DND-41 (cell line): ENCODE results near the gene BCL2L14.

ENCODE experiments used
- ATAC-seq: fragments of 200-7000 bp; cut with Tn5 transposase; 3 replicates; pipeline ENCODE4 v1.9.1; 2021; ENCODE audit warnings: low read depth; ENCODE audit not compliant: insufficient read depth
- DNase-seq: peaks from one replicate; pipeline ENCODE4 v3.0.0-alpha.2; 2020
- H2AFZ ChIP-seq: 2 replicates; pipeline ENCODE4 v1.6.0; 2012; ENCODE audit warnings: low read depth, low read length
- H3K27ac ChIP-seq: 2 replicates; pipeline ENCODE4 v1.5.1; 2012; ENCODE audit warnings: low read length, inconsistent platforms
- H3K27me3 ChIP-seq: fragments of 200-600 bp; sonication (generic); 2 replicates; pipeline ENCODE4 v1.6.0; 2012; ENCODE audit warnings: low read length, mild to moderate bottlenecking, inconsistent platforms; ENCODE audit not compliant: insufficient read depth, poor library complexity
- H3K36me3 ChIP-seq: 2 replicates; pipeline ENCODE4 v1.5.1; 2012; ENCODE audit warnings: low read length, inconsistent platforms; ENCODE audit not compliant: insufficient read depth
- H3K4me1 ChIP-seq: 2 replicates; pipeline ENCODE4 v1.5.1; 2012; ENCODE audit warnings: mild to moderate bottlenecking, low read length; ENCODE audit not compliant: insufficient read depth
- H3K4me2 ChIP-seq: 2 replicates; pipeline ENCODE4 v1.6.0; 2012; ENCODE audit warnings: mild to moderate bottlenecking, moderate library complexity, low read length, inconsistent platforms; ENCODE audit not compliant: insufficient read depth
- H3K4me3 ChIP-seq, 2 experiments: fragments of 200-600 bp in 1 of 2; shearing (Covaris generic) in 1 of 2; 2 replicates each; pipeline ENCODE4 v1.5.1; 2012 to 2016; ENCODE audit warnings: inconsistent platforms in 2 of 2, low read length in 2 of 2, mild to moderate bottlenecking in 2 of 2, low read depth in 1 of 2, moderate library complexity in 1 of 2
- H3K79me2 ChIP-seq: 2 replicates; pipeline ENCODE4 v1.6.0; 2012; ENCODE audit warnings: low read length, inconsistent platforms; ENCODE audit not compliant: insufficient read depth
- H3K9ac ChIP-seq: 2 replicates; pipeline ENCODE4 v1.6.0; 2012; ENCODE audit warnings: low read depth, mild to moderate bottlenecking, inconsistent platforms, low read length, moderate library complexity
- H3K9me3 ChIP-seq: 2 replicates; pipeline ENCODE4 v1.5.1; 2012; ENCODE audit warnings: low read length, moderate library complexity, mild to moderate bottlenecking, inconsistent platforms; ENCODE audit not compliant: insufficient read depth, severe bottlenecking
- H4K20me1 ChIP-seq: 2 replicates; pipeline ENCODE4 v1.6.0; 2012; ENCODE audit warnings: low read length; ENCODE audit not compliant: insufficient read depth
- CTCF ChIP-seq: IDR thresholded peaks from 2 replicates; pipeline ENCODE4 v1.5.1; 2012; ENCODE audit warnings: borderline replicate concordance, low read length, moderate library complexity, mild to moderate bottlenecking; ENCODE audit not compliant: poor library complexity, severe bottlenecking; ENCODE audit errors: extremely low read depth
- EZH2 ChIP-seq: IDR thresholded peaks from 3 replicates; pipeline ENCODE4 v1.6.1; 2012; ENCODE audit warnings: borderline replicate concordance, low read depth, mild to moderate bottlenecking, moderate library complexity, low read length, inconsistent platforms; ENCODE audit not compliant: severe bottlenecking

Gene BCL2L14

GRCh38 chr12:12116677-12117076 is 45.9 kb downstream of the BCL2L14 start:
- no peak overlapping the region for H3K9ac ChIP-seq
- TF ChIP-seq CTCF (no peak), EZH2 (no peak)
- no peaks in the 10 kb centered on the region for H3K4me1 ChIP-seq
- H3K9me3 ChIP-seq, result no peaks in the 10 kb centered on the region
- H3K4me3 ChIP-seq, result no peak overlapping the region
- DNase-seq (no peak), ATAC-seq (no peak)
- H3K36me3 ChIP-seq, result peaks cover 5% of the 10 kb centered on the region; the same call in 1 of the 2 replicates
- no peaks in the 10 kb centered on the region for H3K27me3 ChIP-seq
- H2AFZ ChIP-seq, result no peak overlapping the region
- H3K4me2 ChIP-seq, result no peak overlapping the region
- H3K79me2 ChIP-seq, result no peaks in the 10 kb centered on the region
- no peaks in the 10 kb centered on the region for H4K20me1 ChIP-seq
- no peak overlapping the region for H3K27ac ChIP-seq

- Histone ChIP-seq H3K79me2 (no peaks in the 10 kb centered on the region), H3K27me3 (no peaks in the 10 kb centered on the region), H4K20me1 (no peaks in the 10 kb centered on the region), H2AFZ (no peak overlapping the region), H3K4me3 (no peak overlapping the region), H3K4me2 (no peak overlapping the region), H3K27ac (no peak overlapping the region), H3K36me3 (peaks cover 25% of the 10 kb centered on the region; the same call in 1 of the 2 replicates), H3K4me1 (no peaks in the 10 kb centered on the region), H3K9me3 (no peaks in the 10 kb centered on the region), H3K9ac (no peak overlapping the region)
- no peak for ATAC-seq
- TF ChIP-seq EZH2 (no peak), CTCF (no peak)
- no peak for DNase-seq
Observed at GRCh38 chr12:12121061-12121460, 50.3 kb downstream of the BCL2L14 start.

GRCh38 chr12:12123036-12123604 is 52.4 kb downstream of the BCL2L14 start:
- no peaks in the 10 kb centered on the region for H4K20me1 ChIP-seq
- H3K4me3 ChIP-seq, result no peak overlapping the region
- no peaks in the 10 kb centered on the region for H3K27me3 ChIP-seq
- no peak overlapping the region for H3K27ac ChIP-seq
- no peaks in the 10 kb centered on the region for H3K9me3 ChIP-seq
- H3K9ac ChIP-seq, result no peak overlapping the region
- TF ChIP-seq CTCF, result no peak
- TF ChIP-seq EZH2, result no peak
- ATAC-seq (no peak), DNase-seq (no peak)
- H3K36me3 ChIP-seq, result peaks cover 29% of the 10 kb centered on the region; the same call in 1 of the 2 replicates
- no peaks in the 10 kb centered on the region for H3K4me1 ChIP-seq
- no peaks in the 10 kb centered on the region for H3K79me2 ChIP-seq
- H2AFZ ChIP-seq, result no peak overlapping the region
- no peak overlapping the region for H3K4me2 ChIP-seq

DNA sequence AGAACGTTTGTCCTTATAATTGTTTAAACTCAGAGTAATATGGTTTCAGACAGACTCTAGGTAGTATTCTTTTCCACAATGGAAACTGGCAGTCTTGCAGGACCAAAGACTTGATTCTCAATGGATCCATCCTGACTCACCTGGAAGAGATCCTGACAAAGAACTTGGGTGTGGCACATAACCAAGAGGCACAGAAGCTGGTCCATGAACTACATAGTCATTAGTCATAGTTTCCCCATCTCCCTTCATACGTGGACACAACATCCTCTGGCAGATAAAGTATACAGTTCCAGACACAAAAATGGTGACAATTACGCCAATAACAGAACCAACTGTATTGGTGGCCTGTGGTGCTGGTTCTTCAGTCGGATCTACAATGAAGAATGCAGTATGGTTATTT is 55.8 kb downstream of the BCL2L14 start:
- Histone ChIP-seq H3K9me3 (no peaks in the 10 kb centered on the region), H3K36me3 (peaks cover 25% of the 10 kb centered on the region; the same call in 1 of the 2 replicates), H3K9ac (no peak overlapping the region), H3K4me3 (no peak overlapping the region), H4K20me1 (no peaks in the 10 kb centered on the region), H2AFZ (no peak overlapping the region), H3K4me1 (no peaks in the 10 kb centered on the region), H3K27me3 (no peaks in the 10 kb centered on the region), H3K79me2 (no peaks in the 10 kb centered on the region), H3K4me2 (no peak overlapping the region), H3K27ac (no peak overlapping the region)
- no peak for TF ChIP-seq CTCF
- TF ChIP-seq EZH2, result no peak
- ATAC-seq (no peak), DNase-seq (no peak)
